Measurements from ENCODE around the gene CPEB4. TPM values are rescaled to one million over a fixed set of nuclear protein-coding genes. Genes with fewer than 3 reads are reported as not detected.
A peak's percentile ranks its signal among the peaks of the same experiment; 100 is the strongest.

Gene CPEB4
- total RNA-seq, 4 donors from 2014 or later = 20.1 to 26.6 (median 24.2) TPM

- Histone ChIP-seq H3K27me3 (no peaks in the 10 kb centered on the region), H3K4me1 (peaks cover 0 to 13% (median 7%) of the 10 kb centered on the region in 4 donors), H3K36me3 (no peaks in the 10 kb centered on the region), H3K4me3 (peak overlapping the region; percentile 23 to 50 (median 44)), H3K9me3 (no peaks in the 10 kb centered on the region), H3K27ac (peak overlapping the region in 1 of 4 donors; percentile 1)
- TF ChIP-seq POLR2A (IDR thresholded peaks at IDR 0.05) = no peak
- TF ChIP-seq, protein P1, sequence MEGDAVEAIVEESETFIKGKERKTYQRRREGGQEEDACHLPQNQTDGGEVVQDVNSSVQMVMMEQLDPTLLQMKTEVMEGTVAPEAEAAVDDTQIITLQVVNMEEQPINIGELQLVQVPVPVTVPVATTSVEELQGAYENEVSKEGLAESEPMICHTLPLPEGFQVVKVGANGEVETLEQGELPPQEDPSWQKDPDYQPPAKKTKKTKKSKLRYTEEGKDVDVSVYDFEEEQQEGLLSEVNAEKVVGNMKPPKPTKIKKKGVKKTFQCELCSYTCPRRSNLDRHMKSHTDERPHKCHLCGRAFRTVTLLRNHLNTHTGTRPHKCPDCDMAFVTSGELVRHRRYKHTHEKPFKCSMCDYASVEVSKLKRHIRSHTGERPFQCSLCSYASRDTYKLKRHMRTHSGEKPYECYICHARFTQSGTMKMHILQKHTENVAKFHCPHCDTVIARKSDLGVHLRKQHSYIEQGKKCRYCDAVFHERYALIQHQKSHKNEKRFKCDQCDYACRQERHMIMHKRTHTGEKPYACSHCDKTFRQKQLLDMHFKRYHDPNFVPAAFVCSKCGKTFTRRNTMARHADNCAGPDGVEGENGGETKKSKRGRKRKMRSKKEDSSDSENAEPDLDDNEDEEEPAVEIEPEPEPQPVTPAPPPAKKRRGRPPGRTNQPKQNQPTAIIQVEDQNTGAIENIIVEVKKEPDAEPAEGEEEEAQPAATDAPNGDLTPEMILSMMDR (IDR thresholded peaks at IDR 0.05) = peak; percentile 78 to 95 (median 90)
- no peak for TF ChIP-seq EP300 (IDR thresholded peaks at IDR 0.05)
- 1 to 4% methylated on average over 27 to 30 of the region's 30 CpGs for WGBS, 2 donors
- peak; percentile 74 to 91 for DNase-seq (ENCODE audit: low spot score in 2 of 2)
Measured at GRCh38 chr5:173972925-173973615, 84.9 kb downstream of the CPEB4 start.

- WGBS, 2 donors = 18 to 20% methylated on average over 13 of the region's 13 CpGs
- TF ChIP-seq, protein P1 (IDR thresholded peaks at IDR 0.05) = no peak
- no peak for TF ChIP-seq EP300 (IDR thresholded peaks at IDR 0.05)
- TF ChIP-seq POLR2A (IDR thresholded peaks at IDR 0.05) = no peak
Measured at GRCh38 chr5:173973616-173973969, 85.4 kb downstream of the CPEB4 start.

DNA sequence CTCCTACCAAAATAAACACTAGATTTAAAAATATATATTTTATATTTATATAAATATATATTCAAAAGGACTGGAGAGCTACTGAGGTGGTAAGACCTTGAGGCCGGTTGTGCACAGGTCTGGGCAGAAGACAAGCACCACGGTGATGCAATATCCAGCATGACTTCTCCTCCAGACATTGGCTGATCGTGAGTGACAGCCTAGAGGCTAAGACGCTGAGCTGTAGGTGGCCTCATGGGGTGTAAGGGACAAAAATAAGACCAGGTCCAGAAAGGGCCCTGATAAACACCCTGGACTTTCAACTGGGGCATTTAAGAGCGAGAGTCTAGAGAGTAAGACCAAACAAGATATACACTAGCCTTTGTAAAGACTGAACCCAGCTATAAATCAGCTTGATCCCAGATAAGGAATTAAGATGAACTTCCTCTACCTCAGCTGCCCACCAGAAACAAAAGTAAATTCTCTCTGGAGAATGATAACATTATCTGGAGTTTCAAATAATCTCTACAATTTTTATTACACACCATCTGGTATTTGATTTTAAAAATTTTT is 86.6 kb downstream of the CPEB4 start:
- no peak overlapping the region for H3K27ac ChIP-seq
- DNase-seq (ENCODE audit: low spot score in 2 of 2) = no peak
- TF ChIP-seq, protein P1 (IDR thresholded peaks at IDR 0.05) = no peak
- TF ChIP-seq EP300 (IDR thresholded peaks at IDR 0.05) (no peak), POLR2A (IDR thresholded peaks at IDR 0.05) (no peak)
- 69 to 76% methylated on average over 5 of the region's 5 CpGs for WGBS, 2 donors
- no peaks in the 10 kb centered on the region for H3K9me3 ChIP-seq
- peaks cover 0 to 13% (median 7%) of the 10 kb centered on the region in 4 donors for H3K4me1 ChIP-seq
- no peaks in the 10 kb centered on the region for H3K36me3 ChIP-seq
- H3K27me3 ChIP-seq = no peaks in the 10 kb centered on the region
- H3K4me3 ChIP-seq = no peak overlapping the region

More at GRCh38 chr5:173973616-173973969, 85.4 kb downstream of the CPEB4 start:
- Histone ChIP-seq H3K27me3 (no peaks in the 10 kb centered on the region), H3K4me3 (peak overlapping the region in 3 of 4 donors; percentile 43 to 50 (median 44)), H3K9me3 (no peaks in the 10 kb centered on the region), H3K27ac (peak overlapping the region in 1 of 4 donors; percentile 1), H3K4me1 (peaks cover 0 to 13% (median 7%) of the 10 kb centered on the region in 4 donors), H3K36me3 (no peaks in the 10 kb centered on the region)
- DNase-seq (ENCODE audit: low spot score in 2 of 2) = no peak

GRCh38 chr5:173981185-173981761 is 93.1 kb downstream of the CPEB4 start:
- no peaks in the 10 kb centered on the region for H3K4me1 ChIP-seq
- no peaks in the 10 kb centered on the region for H3K9me3 ChIP-seq
- TF ChIP-seq POLR2A (IDR thresholded peaks at IDR 0.05) = no peak
- no peak for TF ChIP-seq EP300 (IDR thresholded peaks at IDR 0.05)
- TF ChIP-seq, protein P1 (IDR thresholded peaks at IDR 0.05) = no peak
- peaks cover 0 to 6% of the 10 kb centered on the region in 2 donors for H3K27me3 ChIP-seq
- 48 to 65% methylated on average over 5 of the region's 5 CpGs for WGBS, 2 donors
- no peak for DNase-seq (ENCODE audit: low spot score in 2 of 2)
- H3K4me3 ChIP-seq = no peak overlapping the region
- H3K27ac ChIP-seq = no peak overlapping the region
- no peaks in the 10 kb centered on the region for H3K36me3 ChIP-seq

DNA sequence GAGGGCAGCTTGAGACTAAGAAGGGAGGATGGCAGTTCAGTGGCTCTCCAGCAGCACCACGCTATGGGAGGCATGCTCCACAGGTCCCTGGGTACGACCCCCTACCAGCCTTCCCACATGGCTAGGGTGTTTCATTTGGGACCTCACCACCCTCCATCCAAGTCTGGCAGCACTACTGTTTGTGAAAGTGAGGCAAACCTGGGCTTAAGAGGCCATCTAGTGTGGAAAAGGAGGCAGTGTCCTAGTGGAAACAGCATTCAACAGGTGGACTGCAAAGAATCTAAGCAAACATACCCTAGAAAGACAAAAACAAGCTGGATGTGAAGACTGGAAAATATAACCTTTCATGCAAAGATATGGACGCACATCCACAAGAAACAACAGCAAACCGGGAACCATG is 96.1 kb downstream of the CPEB4 start:
- Histone ChIP-seq H3K4me1 (no peaks in the 10 kb centered on the region), H3K27me3 (peaks cover 0 to 6% of the 10 kb centered on the region in 2 donors), H3K9me3 (peaks cover 0 to 4% (median 0%) of the 10 kb centered on the region in 4 donors), H3K27ac (no peak overlapping the region), H3K4me3 (no peak overlapping the region), H3K36me3 (no peaks in the 10 kb centered on the region)
- DNase-seq (ENCODE audit: low spot score in 2 of 2) = no peak
- TF ChIP-seq, protein P1 (IDR thresholded peaks at IDR 0.05) = no peak
- TF ChIP-seq EP300 (IDR thresholded peaks at IDR 0.05) = no peak
- no peak for TF ChIP-seq POLR2A (IDR thresholded peaks at IDR 0.05)
- WGBS, 2 donors = 46 to 52% methylated on average over 4 of the region's 4 CpGs

Measured in tibial nerve (tissue), 4 donors.